Left colon (tissue), 2 donors: ENCODE measurements around the gene MPO. TPM values are rescaled to one million over a fixed set of nuclear protein-coding genes. Genes with fewer than 3 reads are reported as not detected.

Source experiments
- ATAC-seq: fragments of 200-7000 bp; cut with Tn5 transposase; one replicate; pipeline ENCODE4 v1.9.1; 2020; ENCODE audit warnings: mild to moderate bottlenecking, moderate library complexity
- DNase-seq, 2 donors: peaks; one replicate each; pipeline ENCODE4 v3.0.0-alpha.2; 2020
- intact Hi-C, 2 donors: fragments of 100-400 bp; cut with DNase I in 1 of 2; cut with micrococcal nuclease in 1 of 2; formaldehyde crosslinking; loops; one replicate each; pipeline versions ENCODE4 v1.11.2 to v1.14.0; 2022; cut with DNase I, micrococcal nuclease
- total RNA-seq, 2 donors: library from RNA; stranded (reverse); fragmentation: NEBNext Ultra II Directional; extraction: Animal tissue kit (Norgen Biotek cat#: 25700); gene quantifications; one replicate each; pipeline ENCODE4 v1.2.1, GENCODE V29; 2021
- donor health status: DM: no; HTN: no; CAD: no.
- donor health status: DM: yes; HTN: yes; CAD: no.

Gene MPO
- total RNA-seq, 2 donors from 2014 or later, result 0.45 TPM; not detected in 1

DNA sequence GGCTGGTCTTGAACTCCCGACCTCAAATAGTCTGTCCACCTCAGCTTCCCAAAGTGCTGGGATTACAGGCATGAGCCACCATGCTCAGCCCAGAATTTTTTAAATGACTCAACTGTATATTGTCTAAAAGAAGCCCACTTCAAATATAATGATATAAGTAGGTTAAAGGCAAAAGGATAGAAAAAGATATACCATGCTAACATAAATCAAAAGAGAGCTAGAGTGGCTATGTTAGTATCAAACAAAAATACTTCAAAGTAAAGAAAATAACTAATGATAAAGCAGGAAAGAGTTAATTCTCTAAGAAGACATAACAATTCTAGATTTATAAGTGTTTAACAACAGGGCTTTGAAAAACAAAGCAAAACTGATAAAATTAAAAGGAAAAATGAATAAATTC, 13.3 kb upstream of the MPO start:
- intact Hi-C loops, result no loop called here
- DNase-seq (no peak), ATAC-seq (no peak)

DNA sequence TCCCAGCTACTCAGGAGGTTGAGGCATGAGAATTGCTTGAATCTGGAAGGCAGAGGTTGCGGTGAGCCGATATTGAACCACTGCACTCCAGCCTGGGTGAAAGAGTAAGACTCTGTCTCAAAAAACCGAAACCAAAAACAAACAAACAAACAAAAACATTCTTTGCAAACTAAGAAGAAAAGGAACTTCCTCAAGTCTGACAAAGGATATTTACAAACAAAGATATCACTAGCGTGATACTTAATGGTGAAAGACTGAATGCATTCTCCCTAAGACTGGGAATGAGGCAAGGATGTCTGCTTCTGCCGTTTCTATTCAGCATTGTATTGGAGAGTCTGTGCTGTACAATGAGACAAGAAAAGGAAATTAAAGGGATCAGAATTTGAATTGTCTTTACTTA, 10.5 kb upstream of the MPO start:
- no peak for DNase-seq
- ATAC-seq, result no peak
- intact Hi-C loops, result no loop called here

- DNase-seq, result no peak
- no peak for ATAC-seq
- intact Hi-C loops, result no loop called here
These were observed 9.1 kb upstream of the MPO start for GRCh38 chr17:58289869-58290268.

- no peak for ATAC-seq
- no peak for DNase-seq
- intact Hi-C loops, result no loop called here
These were observed 4.7 kb upstream of the MPO start for GRCh38 chr17:58285422-58285810.

DNA sequence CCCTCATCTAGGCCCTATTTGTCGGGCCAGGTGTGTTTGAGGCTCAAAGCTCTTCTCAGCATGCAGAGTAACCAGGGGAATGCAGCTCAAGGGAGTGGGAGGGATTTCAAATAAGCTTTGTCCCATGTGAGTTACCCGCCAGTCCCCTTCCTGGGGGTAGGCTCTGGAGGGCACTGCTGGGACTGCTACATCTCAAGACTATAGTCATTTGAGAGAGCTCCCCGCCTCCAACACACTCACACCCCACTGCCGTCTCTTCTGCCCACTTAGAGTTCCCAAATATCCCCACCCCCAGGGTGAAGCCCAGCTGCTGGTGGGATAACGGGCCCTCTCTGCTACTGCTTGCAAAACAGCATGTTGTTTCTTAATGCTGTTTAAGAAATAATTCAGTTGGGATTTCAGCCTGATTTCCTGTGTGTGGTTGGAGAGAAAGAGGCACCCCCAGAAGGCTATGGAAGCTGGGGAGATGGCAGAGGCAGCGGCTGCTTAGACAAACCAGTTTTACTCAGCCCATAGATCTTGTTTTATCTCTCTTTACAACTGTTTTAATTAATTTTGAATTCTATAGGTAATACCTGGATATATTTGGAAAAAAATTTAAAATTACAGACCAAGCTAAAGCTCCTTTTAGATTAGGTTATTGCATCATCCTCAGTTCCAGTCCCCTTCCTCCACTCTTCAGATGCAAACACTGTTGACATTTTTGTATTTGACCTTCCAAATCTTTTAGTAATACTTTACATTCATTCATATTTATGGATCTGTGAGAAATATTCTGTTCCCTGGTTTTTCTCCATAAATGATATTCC, 4.1 kb upstream of the MPO start:
- DNase-seq, result no peak
- intact Hi-C loops, result no loop called here
- no peak for ATAC-seq

GRCh38 chr17:58283674-58284612, 3.2 kb upstream of the MPO start:
- intact Hi-C loops, result no loop called here
- ATAC-seq, result no peak
- DNase-seq, result no peak

- intact Hi-C loops, result no loop called here
- DNase-seq (no peak), ATAC-seq (no peak)
These were observed 1.7 kb upstream of the MPO start for GRCh38 chr17:58282442-58282841.

DNA sequence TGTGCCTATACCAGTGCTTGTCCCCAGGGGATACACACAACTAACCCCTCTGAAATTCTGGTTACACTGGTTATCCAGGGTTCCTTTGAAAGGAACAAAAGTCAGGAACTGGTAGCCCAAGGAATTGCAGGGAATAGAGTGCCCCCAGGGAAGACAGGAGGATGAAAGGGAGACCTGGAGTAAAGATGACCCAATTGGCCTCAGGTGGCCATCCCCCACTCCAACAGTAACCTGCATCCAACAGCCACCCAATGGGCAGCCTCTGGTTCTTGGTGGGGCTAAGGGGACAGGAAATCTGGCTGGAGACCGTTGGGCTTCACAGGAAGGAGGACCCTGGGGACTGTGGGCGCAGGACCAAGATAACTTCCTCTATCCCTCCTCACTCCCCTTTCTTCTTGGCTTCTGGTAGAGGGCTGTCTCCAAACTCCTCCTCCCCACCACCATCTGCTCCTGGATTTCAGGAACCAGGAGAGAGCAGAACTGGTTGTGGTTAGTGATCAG, 826 bp upstream of the MPO start:
- intact Hi-C loops, result no loop called here
- DNase-seq (no peak), ATAC-seq (no peak)

GRCh38 chr17:58279736-58280479, 827 bp downstream of the MPO start:
- no peak for ATAC-seq
- intact Hi-C loops, result no loop called here

GRCh38 chr17:58279016-58279711, 1.6 kb downstream of the MPO start:
- intact Hi-C loops, result no loop called here
- ATAC-seq (peak; percentile 23), DNase-seq (peak in 1 of 2 donors; percentile 18)

More at GRCh38 chr17:58279736-58280479, 827 bp downstream of the MPO start:
- DNase-seq, result no peak

DNA sequence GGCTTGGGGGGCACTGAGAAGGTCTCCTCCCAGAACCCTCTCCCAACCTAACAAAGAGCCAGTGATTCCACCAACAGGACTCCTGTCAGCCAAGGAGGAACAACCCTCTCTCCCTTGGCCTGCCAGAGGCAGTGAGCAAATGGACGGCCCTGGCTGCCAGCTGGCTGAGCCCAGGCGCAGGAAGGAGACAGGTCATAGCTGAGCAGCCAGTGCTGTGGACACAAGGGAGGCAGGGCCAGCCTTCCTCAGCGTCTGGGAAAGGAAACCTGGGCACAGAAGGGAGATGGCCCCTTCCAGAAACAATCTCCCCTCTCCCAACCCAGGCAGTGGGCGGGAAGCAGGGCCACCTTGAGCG, 2.1 kb downstream of the MPO start:
- peak; percentile 12 for ATAC-seq
- intact Hi-C loops, result no loop called here
- no peak for DNase-seq

DNA sequence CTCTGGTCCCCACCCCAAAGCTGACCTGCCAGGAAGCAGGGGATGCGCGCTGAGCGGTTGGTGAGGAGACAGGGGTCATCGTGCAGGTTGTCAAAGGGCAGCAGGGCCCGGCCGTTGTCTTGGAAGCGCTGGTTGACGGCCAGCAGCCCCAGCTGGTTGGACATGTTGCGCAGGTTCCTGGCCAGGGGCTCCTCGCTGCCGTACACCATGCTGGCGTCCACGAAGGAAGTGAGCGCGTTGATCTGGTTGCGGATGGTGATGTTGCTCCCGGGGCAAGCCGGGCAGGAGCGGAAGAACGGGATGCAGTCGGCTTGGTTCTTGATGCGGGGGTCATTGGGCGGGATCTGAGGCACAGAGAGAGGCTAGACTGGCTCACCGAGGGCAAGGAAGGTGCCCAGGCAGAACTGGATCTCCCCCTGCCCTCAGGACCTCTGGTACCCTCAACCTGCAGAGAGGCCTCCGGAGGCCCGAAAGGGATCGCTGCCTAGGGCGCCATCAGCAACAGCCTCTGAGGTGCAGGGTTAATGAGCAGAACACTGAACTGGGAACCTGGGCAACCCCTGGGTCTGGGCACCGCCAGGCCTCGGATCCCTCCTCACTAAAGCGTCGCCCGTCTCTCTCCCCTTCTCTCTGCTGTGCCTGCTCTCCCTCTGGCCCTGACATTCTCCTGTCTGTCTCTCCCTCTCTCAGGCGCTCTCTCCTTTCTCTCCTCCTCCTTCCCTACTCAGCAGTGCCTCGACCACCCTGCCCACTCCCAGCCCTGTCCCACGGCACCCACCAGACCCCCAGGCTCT, 2.7 kb downstream of the MPO start:
- ATAC-seq (no peak), DNase-seq (no peak)
- intact Hi-C loops, result no loop called here

GRCh38 chr17:58277107-58277801, 3.5 kb downstream of the MPO start:
- ATAC-seq, result no peak
- DNase-seq, result no peak
- intact Hi-C loops, result no loop called here

GRCh38 chr17:58276423-58276822, 4.3 kb downstream of the MPO start:
- ATAC-seq (no peak), DNase-seq (no peak)
- intact Hi-C loops, result no loop called here

GRCh38 chr17:58275417-58275816, 5.3 kb downstream of the MPO start:
- DNase-seq (no peak), ATAC-seq (no peak)
- intact Hi-C loops, result no loop called here

DNA sequence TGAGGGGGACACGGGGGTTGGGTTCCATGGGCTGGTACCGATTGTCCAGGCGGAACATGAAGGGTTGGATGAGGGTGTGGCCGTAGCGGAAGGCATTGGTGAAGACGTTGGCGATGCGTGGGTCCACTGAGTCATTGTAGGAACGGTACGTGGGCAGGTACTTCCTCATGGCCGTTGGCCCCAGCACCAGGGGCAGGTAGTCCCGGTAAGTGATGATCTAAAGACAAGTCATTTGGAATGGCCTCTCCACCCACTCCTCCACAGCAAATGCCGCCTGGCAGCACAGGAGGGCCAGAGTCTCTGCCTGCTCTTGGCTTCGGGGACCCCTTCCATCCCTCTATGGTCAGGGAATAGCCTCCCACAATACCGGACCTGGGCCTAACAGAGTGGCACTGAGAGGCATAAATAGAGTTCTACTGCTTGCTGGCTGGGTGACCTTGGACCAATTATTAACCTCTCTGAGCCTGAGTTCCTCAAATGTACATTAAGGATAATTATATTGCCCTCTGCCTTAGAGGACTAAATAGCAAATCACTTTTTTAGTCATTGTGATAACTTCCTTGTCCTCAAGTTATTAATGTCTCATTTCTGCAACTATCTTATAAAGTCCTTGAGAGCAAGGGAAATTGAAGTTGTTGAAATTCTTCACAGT, 7.2 kb downstream of the MPO start:
- no peak for DNase-seq
- intact Hi-C loops, result no loop called here
- no peak for ATAC-seq
